GM12872 (cell line): ENCODE measurements around the gene ZNF880.
A peak's percentile ranks its signal among the peaks of the same experiment; 100 is the strongest.

Experiments used
- CTCF ChIP-seq: IDR thresholded peaks from 3 replicates; pipeline ENCODE4 v1.5.1; 2011; ENCODE audit warnings: low read depth, mild to moderate bottlenecking, low read length, moderate library complexity; ENCODE audit not compliant: insufficient read depth

The ZNF880 gene

GRCh38 chr19:52369559-52370340 lies at the start of gene ZNF880:
TSS of gene ZNF880 (plus strand) at chr19:52369923. CDS start at chr19:52369966, 43 bp downstream.
- no peak; the same call in 2 of the 3 replicates for TF ChIP-seq CTCF

- TF ChIP-seq CTCF: no peak
Observed at GRCh38 chr19:52322429-52322828, 47.3 kb upstream of the ZNF880 start.

- TF ChIP-seq CTCF: no peak
Observed at GRCh38 chr19:52331757-52332156, 38.0 kb upstream of the ZNF880 start.

- no peak for TF ChIP-seq CTCF
Observed at GRCh38 chr19:52335768-52336116, 34.0 kb upstream of the ZNF880 start.

GRCh38 chr19:52336117-52336790 lies 33.5 kb upstream of the ZNF880 start, which contains the start of gene ZNF610:
TSS of gene ZNF610 (plus strand) at chr19:52336243. CDS start at chr19:52349173, 12,930 bp downstream.
- no peak for TF ChIP-seq CTCF

- no peak for TF ChIP-seq CTCF
Observed at GRCh38 chr19:52336791-52337381, 32.8 kb upstream of the ZNF880 start.

GRCh38 chr19:52343548-52343947 lies 26.2 kb upstream of the ZNF880 start:
- TF ChIP-seq CTCF: peak; percentile 56
